CD4-positive, CD25-positive, alpha-beta regulatory T cell (primary cell): Measurements from ENCODE around the gene RABGAP1L. TPM values are rescaled to one million over a fixed set of nuclear protein-coding genes. Genes with fewer than 3 reads are reported as not detected.

Experiments
- ATAC-seq, 2 donors: fragments of 150-1000 bp; cut with Tn5 transposase; one replicate each; pipeline ENCODE4 v1.10.0; 2021; ENCODE audit warnings: low read depth in 2 of 2, moderate number of reproducible peaks in 2 of 2, moderate library complexity in 1 of 2
- DNase-seq, 3 donors: peaks; one replicate each; pipeline versions ENCODE4 v3.0.0 to v3.0.0-alpha.2; 2012 to 2022; ENCODE audit warnings: mixed read lengths in 1 of 3
- H3K27ac ChIP-seq: one replicate; pipeline ENCODE4 v1.7.0; 2013; ENCODE audit warnings: mild to moderate bottlenecking, low read length; ENCODE audit not compliant: insufficient read depth, poor library complexity, severe bottlenecking
- H3K27me3 ChIP-seq: one replicate; pipeline ENCODE4 v1.7.0; 2013; ENCODE audit warnings: low read length; ENCODE audit not compliant: control insufficient read depth, insufficient read depth
- H3K36me3 ChIP-seq: one replicate; pipeline ENCODE4 v1.7.0; 2013; ENCODE audit warnings: mild to moderate bottlenecking, low read length, moderate library complexity; ENCODE audit not compliant: control insufficient read depth, insufficient read depth
- H3K4me1 ChIP-seq: 2 replicates; pipeline ENCODE4 v1.7.0; 2013; ENCODE audit warnings: mild to moderate bottlenecking, low read length; ENCODE audit not compliant: insufficient read depth, control insufficient read depth, poor library complexity, severe bottlenecking
- H3K4me3 ChIP-seq: one replicate; pipeline ENCODE4 v1.7.0; 2013; ENCODE audit warnings: low read depth, mild to moderate bottlenecking, low read length, moderate library complexity
- H3K9me3 ChIP-seq, 2 experiments: 1 replicate in 1 of 2; 2 replicates in 1 of 2; pipeline ENCODE4 v1.7.0; 2013; ENCODE audit warnings: low read length in 2 of 2, mild to moderate bottlenecking in 1 of 2, moderate library complexity in 1 of 2; ENCODE audit not compliant: control insufficient read depth in 2 of 2
- H3K27ac Mint-ChIP-seq, 3 donors: one replicate each; pipeline ENCODE4 v1.8.0; 2020 to 2022; ENCODE audit warnings: mild to moderate bottlenecking in 3 of 3, mixed read lengths in 3 of 3, moderate library complexity in 2 of 3
- H3K27me3 Mint-ChIP-seq: one replicate; pipeline ENCODE4 v1.8.0; 2022; ENCODE audit warnings: mild to moderate bottlenecking, mixed read lengths
- H3K36me3 Mint-ChIP-seq: one replicate; pipeline ENCODE4 v1.8.0; 2020; ENCODE audit warnings: mixed read lengths
- H3K4me1 Mint-ChIP-seq, 4 donors: one replicate each; pipeline ENCODE4 v1.8.0; 2020 to 2022; ENCODE audit warnings: mixed read lengths in 4 of 4, mild to moderate bottlenecking in 1 of 4
- H3K4me3 Mint-ChIP-seq, 4 donors: one replicate each; pipeline ENCODE4 v1.8.0; 2020 to 2022; ENCODE audit warnings: mild to moderate bottlenecking in 4 of 4, mixed read lengths in 4 of 4, moderate library complexity in 3 of 4
- H3K9me3 Mint-ChIP-seq, 7 donors: one replicate each; pipeline ENCODE4 v1.8.0; 2020 to 2022; ENCODE audit warnings: mixed read lengths in 7 of 7, mild to moderate bottlenecking in 3 of 7, moderate library complexity in 2 of 7
- polyA plus RNA-seq, 4 donors: library from polyadenylated mRNA; unstranded; fragments of 300-500 nt; fragmentation: Illumina TruSeq; gene quantifications; one replicate each; pipeline ENCODE4 v1.2.3, GENCODE V29; 2021
- total RNA-seq: library from RNA; stranded (reverse); gene quantifications from one replicate; pipeline ENCODE4 v1.2.3, GENCODE V29; 2022

The RABGAP1L gene
- total and polyA plus RNA-seq, 5 donors from 2014 or later, result 69.7 to 118 (median 84.9) TPM

DNA sequence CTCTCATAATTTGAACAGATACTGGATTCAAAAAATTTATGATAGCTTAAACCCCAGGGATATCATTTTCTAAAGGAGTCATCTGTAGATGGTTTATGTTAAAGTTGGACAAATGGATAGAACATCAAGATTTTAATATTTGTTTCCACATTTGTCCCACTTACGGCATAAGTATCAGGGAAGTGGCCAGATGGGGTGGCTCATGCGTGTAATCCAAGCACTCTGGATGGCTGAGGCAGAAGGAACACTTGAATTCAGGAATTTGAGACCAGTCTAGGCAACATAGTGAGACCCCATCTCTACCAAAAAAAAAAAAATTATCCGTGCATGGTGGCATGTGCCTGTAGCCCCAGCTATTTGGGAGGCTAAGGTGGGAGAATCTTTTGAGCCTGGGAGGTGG lies 517.5 kb downstream of the RABGAP1L start:
- Mint-ChIP-seq H3K27me3 (no peaks in the 10 kb centered on the region), H3K4me1 (no peaks in the 10 kb centered on the region), H3K4me3 (no peak overlapping the region), H3K27ac (no peak overlapping the region), H3K36me3 (peaks cover 5% of the 10 kb centered on the region), H3K9me3 (no peaks in the 10 kb centered on the region)
- H3K9me3 ChIP-seq, result no peaks in the 10 kb centered on the region
- DNase-seq (no peak), ATAC-seq (no peak)
- no peak overlapping the region for H3K27ac ChIP-seq
- H3K4me3 ChIP-seq, result no peak overlapping the region
- H3K4me1 ChIP-seq, result no peaks in the 10 kb centered on the region
- H3K36me3 ChIP-seq, result no peaks in the 10 kb centered on the region
- no peaks in the 10 kb centered on the region for H3K27me3 ChIP-seq

DNA sequence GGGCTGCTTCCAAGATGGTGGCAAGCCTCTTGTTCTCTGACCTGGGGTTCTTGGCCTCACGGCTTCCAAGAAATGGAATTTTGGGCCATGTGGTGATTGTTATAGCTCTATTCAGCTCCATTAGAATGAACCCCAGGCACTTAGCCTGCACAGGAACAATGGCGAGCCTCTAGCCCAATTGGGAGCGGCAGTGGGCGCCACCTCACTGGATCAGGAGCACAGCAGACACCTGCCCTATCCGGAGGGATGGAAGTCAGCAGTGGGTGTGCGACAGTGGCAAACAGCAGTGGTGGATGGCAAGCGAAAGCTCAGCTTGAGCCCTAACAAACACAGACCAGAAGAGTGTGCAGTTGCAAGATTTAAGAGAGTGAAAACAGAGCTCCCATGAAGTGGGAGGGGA lies 519.3 kb downstream of the RABGAP1L start:
- Mint-ChIP-seq H3K9me3 (no peaks in the 10 kb centered on the region), H3K4me1 (no peaks in the 10 kb centered on the region), H3K4me3 (no peak overlapping the region), H3K27ac (no peak overlapping the region), H3K27me3 (no peaks in the 10 kb centered on the region), H3K36me3 (peaks cover 9% of the 10 kb centered on the region)
- Histone ChIP-seq H3K27me3 (no peaks in the 10 kb centered on the region), H3K4me3 (no peak overlapping the region), H3K36me3 (peaks cover 4% of the 10 kb centered on the region), H3K27ac (no peak overlapping the region), H3K4me1 (no peaks in the 10 kb centered on the region), H3K9me3 (no peaks in the 10 kb centered on the region)
- no peak for DNase-seq
- ATAC-seq, result no peak

DNA sequence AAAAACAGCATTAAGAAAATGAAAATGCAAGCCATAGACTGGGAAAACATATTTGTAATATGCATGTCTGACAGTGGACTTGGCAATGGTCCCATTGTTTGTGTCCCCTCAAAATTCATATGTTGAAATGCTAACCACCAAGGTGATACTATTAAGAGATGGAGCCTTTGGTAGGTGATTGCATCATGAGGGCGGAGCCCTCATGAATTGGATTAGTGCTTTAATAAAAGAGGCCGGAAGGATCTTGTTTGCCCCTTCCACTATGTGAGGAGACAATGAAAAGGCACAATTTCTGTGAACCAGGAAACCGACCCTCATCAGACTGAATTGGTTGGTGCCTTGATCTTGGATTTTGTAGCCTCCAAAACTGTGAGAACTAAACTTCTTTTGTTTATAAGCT lies 520.8 kb downstream of the RABGAP1L start:
- no peak overlapping the region for H3K4me3 ChIP-seq
- H3K27me3 ChIP-seq, result no peaks in the 10 kb centered on the region
- DNase-seq (no peak), ATAC-seq (no peak)
- no peaks in the 10 kb centered on the region for H3K4me1 ChIP-seq
- peaks cover 4% of the 10 kb centered on the region for H3K36me3 ChIP-seq
- Mint-ChIP-seq H3K36me3 (peaks cover 19% of the 10 kb centered on the region), H3K27ac (no peak overlapping the region), H3K4me3 (no peak overlapping the region), H3K9me3 (no peaks in the 10 kb centered on the region), H3K27me3 (no peaks in the 10 kb centered on the region), H3K4me1 (no peaks in the 10 kb centered on the region)
- H3K9me3 ChIP-seq, result no peaks in the 10 kb centered on the region
- no peak overlapping the region for H3K27ac ChIP-seq

DNA sequence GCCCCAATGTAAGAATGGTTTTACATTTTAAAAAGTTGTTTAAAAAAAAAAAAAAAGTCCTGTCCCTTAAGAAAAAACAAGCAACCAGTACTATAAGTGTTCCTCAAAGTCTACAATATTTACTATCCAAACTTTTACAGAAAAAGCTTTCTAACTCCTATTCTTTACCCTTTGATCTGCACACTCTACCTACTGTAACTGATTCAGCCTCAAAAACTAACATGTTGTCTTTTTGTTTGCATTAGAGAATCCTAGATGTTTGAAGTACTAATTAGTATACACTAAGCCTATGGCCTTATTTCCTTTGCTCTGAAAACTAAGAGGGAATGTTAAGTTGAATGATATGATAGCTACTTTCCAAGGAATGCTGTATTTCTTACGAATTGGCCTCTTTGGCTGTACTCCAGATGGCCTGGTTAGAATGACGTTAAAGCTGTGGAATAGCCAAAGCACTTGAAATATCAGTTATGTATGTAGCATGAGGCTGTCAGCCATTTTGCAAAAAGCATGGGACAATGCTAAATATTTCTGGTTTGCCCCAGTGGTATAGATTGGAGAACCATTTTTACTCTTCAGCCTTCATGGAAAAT lies 523.2 kb downstream of the RABGAP1L start:
- H3K27ac Mint-ChIP-seq, result no peak overlapping the region
- H3K4me3 ChIP-seq, result no peak overlapping the region
- H3K9me3 ChIP-seq, result no peaks in the 10 kb centered on the region
- DNase-seq, result no peak
- no peaks in the 10 kb centered on the region for H3K9me3 Mint-ChIP-seq
- H3K36me3 ChIP-seq, result peaks cover 4% of the 10 kb centered on the region
- peaks cover 0 to 5% (median 2%) of the 10 kb centered on the region in 4 donors for H3K4me1 Mint-ChIP-seq
- H3K27me3 Mint-ChIP-seq, result no peaks in the 10 kb centered on the region
- H3K4me1 ChIP-seq, result no peaks in the 10 kb centered on the region
- H3K36me3 Mint-ChIP-seq, result peaks cover 21% of the 10 kb centered on the region
- no peak for ATAC-seq
- no peak overlapping the region for H3K4me3 Mint-ChIP-seq
- no peaks in the 10 kb centered on the region for H3K27me3 ChIP-seq
- no peak overlapping the region for H3K27ac ChIP-seq

DNA sequence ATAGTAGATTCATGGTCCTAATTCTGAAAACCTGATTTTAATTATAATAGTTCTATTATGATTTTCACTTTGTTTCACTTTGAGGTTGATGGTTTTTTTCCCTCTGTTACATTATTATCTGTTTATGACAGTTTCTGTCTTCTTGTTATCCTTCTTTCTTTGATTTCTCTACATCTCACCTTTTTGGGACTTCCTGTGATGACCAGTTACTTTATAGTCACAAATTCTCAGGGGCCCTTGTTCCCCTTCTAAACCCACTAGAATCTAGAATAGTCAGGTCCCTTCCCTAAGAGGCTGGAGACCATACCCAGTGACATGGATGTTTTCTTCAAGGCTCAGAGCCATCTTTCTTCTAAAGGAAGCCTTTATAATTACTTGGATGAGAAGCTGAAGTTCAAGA lies 526.9 kb downstream of the RABGAP1L start:
- no peaks in the 10 kb centered on the region for H3K4me1 ChIP-seq
- Mint-ChIP-seq H3K4me1 (peaks cover 0 to 5% (median 2%) of the 10 kb centered on the region in 4 donors), H3K27ac (no peak overlapping the region), H3K4me3 (no peak overlapping the region), H3K36me3 (peaks cover 21% of the 10 kb centered on the region), H3K27me3 (no peaks in the 10 kb centered on the region), H3K9me3 (no peaks in the 10 kb centered on the region)
- H3K27ac ChIP-seq, result no peak overlapping the region
- ATAC-seq (no peak), DNase-seq (no peak)
- H3K36me3 ChIP-seq, result peaks cover 4% of the 10 kb centered on the region
- H3K27me3 ChIP-seq, result no peaks in the 10 kb centered on the region
- no peaks in the 10 kb centered on the region for H3K9me3 ChIP-seq
- no peak overlapping the region for H3K4me3 ChIP-seq

DNA sequence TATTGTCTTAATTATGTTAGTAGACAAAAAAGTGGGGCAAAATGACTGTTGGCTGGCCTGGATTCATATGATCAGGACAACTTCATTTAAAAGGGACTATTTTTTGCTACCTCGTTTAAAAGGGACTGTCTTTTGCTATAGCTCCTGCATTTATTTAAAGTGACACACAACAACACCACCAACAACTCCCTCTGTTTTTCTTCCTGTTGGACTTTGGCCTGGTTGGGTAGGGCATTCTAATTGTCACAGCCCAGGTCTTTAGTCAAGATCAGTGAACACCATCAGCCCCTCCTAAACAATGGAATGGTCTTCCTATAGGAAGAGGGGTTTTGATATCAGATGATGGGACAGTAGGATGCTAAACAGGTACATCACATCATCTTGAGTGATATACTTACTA lies 530.2 kb downstream of the RABGAP1L start:
- Histone ChIP-seq H3K27ac (no peak overlapping the region), H3K4me1 (no peaks in the 10 kb centered on the region), H3K9me3 (no peaks in the 10 kb centered on the region), H3K36me3 (no peaks in the 10 kb centered on the region), H3K27me3 (no peaks in the 10 kb centered on the region), H3K4me3 (no peak overlapping the region)
- Mint-ChIP-seq H3K4me1 (peaks cover 0 to 5% (median 2%) of the 10 kb centered on the region in 4 donors), H3K4me3 (no peak overlapping the region), H3K9me3 (no peaks in the 10 kb centered on the region), H3K36me3 (peaks cover 11% of the 10 kb centered on the region), H3K27ac (no peak overlapping the region), H3K27me3 (no peaks in the 10 kb centered on the region)
- DNase-seq, result no peak
- no peak for ATAC-seq

DNA sequence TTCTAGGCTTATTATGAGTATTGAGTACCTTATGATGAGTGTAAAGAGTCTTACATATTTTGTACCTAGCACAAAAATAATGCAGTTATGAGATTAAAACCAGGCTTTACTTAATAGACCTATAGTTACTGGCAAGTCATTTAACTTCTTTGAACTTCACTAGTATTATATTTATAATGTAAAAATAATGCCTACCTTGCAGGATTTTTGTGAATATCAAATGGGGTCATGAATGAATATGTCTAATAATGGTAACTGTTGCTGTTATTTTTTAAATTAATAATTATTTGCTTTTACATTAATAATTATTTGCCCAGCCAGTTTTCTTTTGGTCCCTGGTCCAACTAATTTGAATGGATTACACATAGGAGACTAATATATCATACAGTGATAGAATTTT lies 530.9 kb downstream of the RABGAP1L start:
- no peaks in the 10 kb centered on the region for H3K27me3 ChIP-seq
- H3K4me1 Mint-ChIP-seq, result peaks cover 0 to 5% (median 2%) of the 10 kb centered on the region in 4 donors
- peaks cover 0 to 4% (median 0%) of the 10 kb centered on the region in 7 donors for H3K9me3 Mint-ChIP-seq
- no peak overlapping the region for H3K4me3 ChIP-seq
- H3K36me3 ChIP-seq, result no peaks in the 10 kb centered on the region
- H3K9me3 ChIP-seq, result no peaks in the 10 kb centered on the region
- no peaks in the 10 kb centered on the region for H3K27me3 Mint-ChIP-seq
- no peak overlapping the region for H3K27ac ChIP-seq
- DNase-seq, result no peak
- H3K4me3 Mint-ChIP-seq, result no peak overlapping the region
- H3K36me3 Mint-ChIP-seq, result peaks cover 5% of the 10 kb centered on the region
- H3K4me1 ChIP-seq, result no peaks in the 10 kb centered on the region
- no peak for ATAC-seq
- no peak overlapping the region for H3K27ac Mint-ChIP-seq

DNA sequence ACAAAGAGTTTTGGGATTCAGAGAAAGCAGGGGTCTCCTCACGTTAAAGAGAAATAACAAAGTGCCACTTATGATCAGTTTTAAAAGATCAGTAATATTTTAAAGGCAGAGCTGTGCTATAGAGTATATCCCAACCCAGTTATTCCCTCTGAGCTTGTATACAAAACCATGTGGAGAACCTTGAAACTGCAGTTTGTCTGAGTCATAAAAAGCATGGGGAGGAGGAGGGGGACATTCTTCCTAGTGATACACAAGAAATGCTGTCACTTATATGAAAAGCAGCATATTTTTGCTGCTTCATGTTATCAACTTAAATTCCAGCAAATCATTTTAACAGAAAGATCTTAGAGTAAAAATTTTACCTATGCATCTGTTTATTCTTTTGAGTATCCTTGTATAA lies 533.0 kb downstream of the RABGAP1L start:
- H3K36me3 Mint-ChIP-seq, result peaks cover 6% of the 10 kb centered on the region
- ATAC-seq, result no peak

More for the DNA sequence above, 533.0 kb downstream of the RABGAP1L start:
- no peaks in the 10 kb centered on the region for H3K4me1 ChIP-seq
- H3K27ac ChIP-seq, result no peak overlapping the region
- no peak overlapping the region for H3K4me3 ChIP-seq
- peaks cover 0 to 7% (median 2%) of the 10 kb centered on the region in 4 donors for H3K4me1 Mint-ChIP-seq
- H3K36me3 ChIP-seq, result no peaks in the 10 kb centered on the region
- H3K9me3 Mint-ChIP-seq, result peaks cover 0 to 4% (median 0%) of the 10 kb centered on the region in 7 donors
- H3K9me3 ChIP-seq, result no peaks in the 10 kb centered on the region
- H3K27ac Mint-ChIP-seq, result no peak overlapping the region
- H3K27me3 Mint-ChIP-seq, result no peaks in the 10 kb centered on the region
- H3K27me3 ChIP-seq, result no peaks in the 10 kb centered on the region
- DNase-seq, result no peak
- H3K4me3 Mint-ChIP-seq, result no peak overlapping the region
